Gastroesophageal sphincter (tissue), 3 donors: Measurements from ENCODE around the gene SELENOS.

Experiments used
- POLR2AphosphoS5 ChIP-seq: sonication (generic); formaldehyde crosslinking; IDR thresholded peaks from one replicate; pipeline ENCODE4 v1.6.1; 2017; ENCODE audit warnings: antibody characterized with exemption
- TF ChIP-seq, protein P1 (sequence below), 4 experiments: fragments of 200-600 bp in 2 of 4; fragments of 450-650 bp in 2 of 4; sonication (generic) in 1 of 4; IDR thresholded peaks; one replicate each; pipeline ENCODE4 v1.5.1; 2017 to 2019; ENCODE audit warnings: antibody characterized with exemption in 4 of 4, mild to moderate bottlenecking in 2 of 4, moderate library complexity in 2 of 4

GRCh38 chr15:101293122-101293521, 15.8 kb upstream of the SELENOS start:
- TF ChIP-seq, protein P1, sequence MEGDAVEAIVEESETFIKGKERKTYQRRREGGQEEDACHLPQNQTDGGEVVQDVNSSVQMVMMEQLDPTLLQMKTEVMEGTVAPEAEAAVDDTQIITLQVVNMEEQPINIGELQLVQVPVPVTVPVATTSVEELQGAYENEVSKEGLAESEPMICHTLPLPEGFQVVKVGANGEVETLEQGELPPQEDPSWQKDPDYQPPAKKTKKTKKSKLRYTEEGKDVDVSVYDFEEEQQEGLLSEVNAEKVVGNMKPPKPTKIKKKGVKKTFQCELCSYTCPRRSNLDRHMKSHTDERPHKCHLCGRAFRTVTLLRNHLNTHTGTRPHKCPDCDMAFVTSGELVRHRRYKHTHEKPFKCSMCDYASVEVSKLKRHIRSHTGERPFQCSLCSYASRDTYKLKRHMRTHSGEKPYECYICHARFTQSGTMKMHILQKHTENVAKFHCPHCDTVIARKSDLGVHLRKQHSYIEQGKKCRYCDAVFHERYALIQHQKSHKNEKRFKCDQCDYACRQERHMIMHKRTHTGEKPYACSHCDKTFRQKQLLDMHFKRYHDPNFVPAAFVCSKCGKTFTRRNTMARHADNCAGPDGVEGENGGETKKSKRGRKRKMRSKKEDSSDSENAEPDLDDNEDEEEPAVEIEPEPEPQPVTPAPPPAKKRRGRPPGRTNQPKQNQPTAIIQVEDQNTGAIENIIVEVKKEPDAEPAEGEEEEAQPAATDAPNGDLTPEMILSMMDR (IDR thresholded peaks at IDR 0.05): no peak
- TF ChIP-seq POLR2AphosphoS5: no peak
